ENCODE results near the gene PHACTR1.

Gene PHACTR1

DNA sequence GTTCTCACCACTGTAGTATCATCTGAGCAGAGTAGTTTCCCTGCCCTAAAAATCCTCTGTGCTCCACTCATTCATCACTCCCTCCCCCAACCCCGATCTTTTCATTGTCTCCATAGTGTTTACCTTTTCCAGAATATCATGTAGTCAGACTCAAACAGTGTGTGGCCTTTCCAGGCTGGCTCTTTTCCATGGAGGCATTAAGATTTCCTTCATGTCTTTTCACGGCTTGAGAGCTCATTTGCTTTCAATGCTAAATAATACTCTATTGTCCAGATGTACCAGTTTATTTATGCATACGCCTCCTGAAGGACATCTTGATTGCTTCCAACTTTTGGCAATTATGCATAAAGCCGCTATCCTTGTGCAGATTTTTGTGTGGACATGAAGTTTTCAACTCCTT is 235.8 kb downstream of the PHACTR1 start:
- no peak for DNase-seq (ENCODE audit: low spot score)

DNA sequence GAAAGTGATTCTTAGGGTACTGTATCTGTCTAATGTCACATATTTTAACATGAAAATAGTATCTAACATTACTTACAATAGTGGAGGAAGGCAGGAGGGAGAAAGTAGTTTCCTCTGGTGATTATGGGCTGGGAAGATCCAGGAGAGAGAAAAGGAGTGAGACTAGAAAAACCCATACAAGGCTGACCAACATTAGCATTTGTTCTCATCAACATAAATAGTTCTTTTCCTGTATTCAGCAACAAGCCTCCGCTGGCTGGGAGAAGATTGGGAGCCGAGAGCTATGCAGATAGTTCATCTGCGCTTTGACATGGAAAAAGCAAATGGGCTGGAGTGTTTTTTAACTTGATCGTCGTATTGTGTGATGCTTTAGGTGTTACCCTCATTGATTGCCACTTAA is 239.4 kb downstream of the PHACTR1 start:
- no peak for DNase-seq (ENCODE audit: low spot score)

- no peak for DNase-seq (ENCODE audit: low spot score)
Observed at GRCh38 chr6:12956991-12957320, 240.4 kb downstream of the PHACTR1 start.

DNA sequence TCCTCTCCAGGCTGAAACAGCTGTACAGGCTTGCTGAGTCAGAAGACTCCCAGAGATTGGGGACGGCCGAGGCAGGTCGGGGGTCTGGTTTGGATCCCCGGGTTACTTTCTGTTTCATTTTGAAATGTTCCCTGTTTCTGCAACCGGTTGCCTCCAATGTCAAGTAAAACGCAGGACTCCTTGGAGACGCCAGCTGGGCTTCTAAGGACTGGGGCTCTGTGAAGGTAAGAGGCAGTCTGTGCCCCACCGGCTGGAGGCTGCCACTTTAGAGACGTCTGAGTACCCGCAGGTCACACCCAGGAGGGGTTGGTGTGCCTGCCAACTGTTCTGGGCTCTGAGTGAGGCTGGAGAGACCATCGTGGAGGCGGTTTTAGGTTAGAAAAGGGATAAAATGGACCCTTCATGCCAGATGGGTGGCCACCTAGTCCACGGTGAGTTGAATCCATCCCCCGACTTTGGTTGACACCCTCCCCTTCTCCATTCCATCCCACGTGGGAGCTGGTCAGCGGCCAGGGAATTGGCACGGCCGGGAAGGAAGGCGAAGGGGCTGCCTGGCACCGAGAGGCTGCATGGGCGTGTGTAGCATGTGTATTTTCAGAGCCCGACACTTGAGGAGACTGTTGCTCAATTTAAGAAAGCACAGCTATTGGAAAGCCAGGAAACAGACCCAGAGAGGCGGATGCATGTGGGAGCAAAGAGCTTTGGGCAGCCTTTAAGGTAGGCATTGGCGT is 240.9 kb downstream of the PHACTR1 start:
- peak; percentile 33 for DNase-seq (ENCODE audit: low spot score)

DNA sequence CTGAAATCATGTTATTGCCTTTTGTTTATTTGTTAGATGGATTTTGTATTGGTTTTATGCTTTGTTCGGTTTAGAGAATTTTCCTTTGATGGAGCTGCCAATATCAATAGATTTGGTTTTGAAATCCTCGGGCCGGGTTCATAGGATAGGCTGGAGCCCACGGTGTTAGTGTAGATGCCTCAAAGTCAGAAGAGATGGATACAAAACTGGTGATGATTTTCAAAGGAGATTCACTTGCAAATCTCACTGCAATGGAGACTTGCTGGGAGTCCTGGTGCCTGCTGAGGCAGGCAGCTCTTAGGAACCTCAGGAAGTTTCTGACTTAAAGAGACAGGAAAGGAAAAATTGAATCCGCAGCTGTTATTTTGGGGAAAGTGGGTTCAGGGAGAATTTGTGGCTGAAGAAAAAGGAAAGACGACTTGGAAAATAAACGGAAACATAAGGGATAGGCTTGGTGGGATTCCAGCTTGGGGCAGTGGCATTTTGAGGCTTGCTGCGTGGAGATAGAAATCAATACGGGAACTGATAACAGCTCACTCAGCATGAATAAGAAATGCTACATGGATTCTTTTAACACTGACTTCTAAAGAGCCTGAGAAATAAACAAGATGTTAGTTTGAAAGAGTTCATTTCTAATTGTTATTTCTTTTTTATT is 241.6 kb downstream of the PHACTR1 start:
- DNase-seq (ENCODE audit: low spot score), result peak; percentile 2

GRCh38 chr6:12961761-12962160 is 245.2 kb downstream of the PHACTR1 start:
- DNase-seq (ENCODE audit: low spot score), result no peak

- DNase-seq (ENCODE audit: low spot score), result no peak
Observed at GRCh38 chr6:12962529-12962928, 246.0 kb downstream of the PHACTR1 start.

DNA sequence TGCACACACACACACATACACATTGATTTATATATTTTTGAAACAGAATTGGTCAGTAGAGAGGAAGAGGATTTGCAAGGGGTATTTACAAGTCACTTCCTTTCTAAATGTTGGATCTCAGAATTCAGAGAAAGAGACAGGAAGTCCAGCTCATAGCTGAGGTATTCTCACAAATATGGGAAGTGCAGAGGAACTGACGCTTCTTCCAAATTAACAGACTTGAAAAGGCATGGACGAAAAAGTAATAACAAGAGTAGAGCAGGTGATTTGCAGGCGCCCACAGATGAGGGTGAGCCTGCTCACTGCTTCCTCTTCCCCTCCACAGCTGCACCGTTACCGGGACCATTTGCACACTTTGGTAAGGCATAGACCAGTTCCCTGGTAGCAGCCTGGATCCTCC is 246.4 kb downstream of the PHACTR1 start:
- peak; percentile 29 for DNase-seq (ENCODE audit: low spot score)

DNA sequence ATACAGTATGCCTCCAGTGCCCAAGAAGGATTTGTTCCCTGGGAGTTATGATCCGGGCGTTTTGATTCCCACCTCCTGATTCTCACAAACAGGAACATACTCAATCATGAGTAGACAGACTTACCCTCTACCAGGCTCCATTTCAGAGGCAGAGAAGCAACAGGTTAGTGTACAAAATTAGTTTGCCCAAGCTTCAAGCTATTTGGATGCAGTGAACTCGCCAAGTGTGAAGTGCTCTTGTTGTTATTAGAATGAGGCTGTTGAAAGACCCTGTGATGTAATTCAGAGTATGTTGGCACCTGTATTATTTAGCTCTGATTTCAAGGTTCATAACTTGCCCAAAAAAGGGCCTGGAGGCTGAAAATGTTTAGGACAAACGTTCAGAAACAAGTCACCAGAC is 247.0 kb downstream of the PHACTR1 start:
- peak; percentile 5 for DNase-seq (ENCODE audit: low spot score)

- no peak for DNase-seq (ENCODE audit: low spot score)
Observed at GRCh38 chr6:12967686-12968085, 251.1 kb downstream of the PHACTR1 start.

DNA sequence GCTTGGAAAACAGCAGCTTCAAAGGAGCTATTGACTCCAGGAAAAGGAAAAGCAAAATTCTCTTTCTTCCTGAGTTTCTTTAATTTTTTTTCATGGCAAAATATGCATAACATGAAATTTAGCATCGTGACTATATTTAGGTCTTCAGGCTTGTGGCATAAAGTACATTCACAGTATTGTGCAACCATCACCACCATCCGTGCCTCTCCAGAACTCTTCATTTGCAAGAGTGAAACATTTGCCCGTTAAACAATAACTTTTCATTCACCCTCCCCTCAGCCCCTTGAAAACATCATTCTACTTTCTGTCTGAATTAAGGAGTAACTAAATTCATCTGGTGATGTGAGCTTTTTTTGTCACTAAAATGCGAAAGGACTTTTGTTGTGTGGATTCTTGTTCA is 251.7 kb downstream of the PHACTR1 start:
- no peak for DNase-seq (ENCODE audit: low spot score)

DNA sequence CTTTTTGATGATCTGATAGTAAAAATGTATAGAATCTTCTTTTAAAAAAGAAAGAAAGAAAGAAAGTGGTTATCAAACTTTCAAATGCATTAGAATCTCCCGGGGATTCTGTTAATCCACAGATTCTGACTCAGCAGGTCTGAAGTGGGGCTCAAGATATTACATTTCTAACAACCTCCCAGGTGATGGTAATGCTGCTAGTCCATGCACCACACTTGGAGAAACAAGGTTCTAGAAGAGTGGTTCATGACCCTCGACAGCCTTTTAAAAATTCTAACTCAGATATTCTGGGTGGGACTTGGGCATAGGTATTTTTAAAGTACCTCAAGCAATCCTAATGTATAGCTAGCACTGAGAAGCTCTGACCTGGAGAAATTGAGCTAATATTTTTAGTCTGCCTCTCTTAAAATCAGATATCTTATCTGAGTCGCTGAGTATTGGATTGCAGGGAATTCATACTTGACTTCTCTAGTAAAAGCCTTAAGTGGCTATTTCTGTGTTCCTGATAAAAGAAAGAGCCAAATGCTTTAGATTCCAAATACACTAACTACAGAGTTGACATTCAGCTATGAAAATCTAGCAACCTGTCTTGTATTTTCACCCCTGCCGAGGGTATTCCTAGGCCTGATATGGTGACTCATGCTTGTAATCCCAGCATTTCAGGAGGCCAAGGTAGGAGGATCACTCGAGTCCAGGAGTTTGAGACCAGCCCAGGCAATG is 252.4 kb downstream of the PHACTR1 start:
- no peak for DNase-seq (ENCODE audit: low spot score)

DNA sequence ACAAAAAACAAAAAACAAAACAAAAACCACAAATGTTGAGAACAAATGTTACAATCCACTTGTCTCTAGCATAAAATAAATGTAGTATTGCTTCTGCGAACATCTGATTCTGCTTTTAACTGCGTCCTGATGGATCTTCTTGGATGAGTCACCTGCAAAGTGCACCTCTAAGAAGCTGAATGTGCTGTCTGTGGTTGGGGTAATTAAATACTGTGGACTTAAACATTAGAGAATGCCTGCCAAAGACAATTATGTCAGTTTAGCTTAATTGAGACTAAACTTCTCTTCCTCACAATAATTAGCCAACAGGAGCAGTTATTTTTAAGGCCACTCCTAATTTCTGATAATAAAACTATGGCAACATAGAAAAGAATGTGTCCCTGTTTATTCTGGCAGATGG is 253.4 kb downstream of the PHACTR1 start:
- no peak for DNase-seq (ENCODE audit: low spot score)

DNA sequence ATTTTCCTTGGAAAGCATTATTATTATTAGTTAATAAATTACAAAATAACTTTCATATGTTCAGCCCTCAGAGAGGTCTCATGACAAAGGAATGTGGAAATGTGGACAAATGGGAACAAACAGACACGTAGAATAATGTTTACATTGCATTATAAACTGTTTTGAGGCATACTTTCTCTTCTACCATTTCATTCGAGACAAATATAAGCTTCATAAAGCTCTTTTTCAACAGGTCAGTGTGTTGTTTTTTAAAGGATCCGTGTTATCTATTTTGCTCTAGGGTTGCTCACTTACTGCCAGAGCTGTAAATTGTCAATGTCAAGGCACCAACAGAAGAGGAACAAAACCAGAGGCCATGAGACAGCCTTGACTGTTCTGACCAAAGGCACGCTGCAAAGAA is 256.8 kb downstream of the PHACTR1 start:
- no peak for DNase-seq (ENCODE audit: low spot score)

- no peak for DNase-seq (ENCODE audit: low spot score)
Observed at GRCh38 chr6:12974551-12974950, 258.0 kb downstream of the PHACTR1 start.

DNA sequence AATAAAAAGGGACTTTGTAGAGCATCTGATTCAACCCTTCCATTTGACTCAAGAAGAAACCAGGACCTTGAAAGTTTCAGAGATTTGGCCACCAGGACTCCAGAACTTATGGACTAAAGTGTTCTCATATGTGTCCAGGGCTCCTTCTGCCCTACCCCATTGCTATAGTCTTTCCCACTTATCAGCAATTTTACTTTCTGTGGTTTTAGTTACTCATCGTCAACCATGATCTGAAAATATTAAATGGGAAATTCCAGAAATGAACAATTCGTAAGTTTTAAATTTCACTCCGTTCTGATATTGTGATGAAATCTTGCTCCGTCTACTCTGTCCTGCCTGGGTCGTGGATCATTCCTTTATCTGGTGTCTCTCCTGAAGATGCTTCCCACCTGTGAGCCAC is 259.8 kb downstream of the PHACTR1 start:
- no peak for DNase-seq (ENCODE audit: low spot score)

GRCh38 chr6:12977206-12977605 is 260.6 kb downstream of the PHACTR1 start:
- no peak for DNase-seq (ENCODE audit: low spot score)

GRCh38 chr6:12977806-12978205 is 261.2 kb downstream of the PHACTR1 start:
- DNase-seq (ENCODE audit: low spot score), result no peak

GRCh38 chr6:12980741-12981140 is 264.2 kb downstream of the PHACTR1 start:
- DNase-seq (ENCODE audit: low spot score), result no peak

DNA sequence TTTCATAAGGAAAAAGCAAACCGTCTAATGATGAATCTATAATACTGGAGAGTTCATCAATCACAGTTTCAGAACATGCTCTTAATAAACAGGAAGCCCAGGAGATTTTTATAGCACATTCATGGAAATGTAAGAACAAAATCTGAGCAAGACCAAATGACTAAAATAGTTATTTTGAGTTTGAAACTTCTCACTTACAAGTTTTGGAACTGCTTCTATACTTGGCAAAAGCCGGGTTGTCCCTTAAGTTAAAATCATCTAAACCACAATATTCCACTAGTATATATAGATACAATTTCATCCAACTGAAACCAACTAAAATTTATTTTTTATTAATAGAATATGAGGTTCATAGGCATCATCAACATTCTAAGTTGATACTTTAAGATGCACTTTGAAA is 268.2 kb downstream of the PHACTR1 start:
- DNase-seq (ENCODE audit: low spot score), result no peak

DNA sequence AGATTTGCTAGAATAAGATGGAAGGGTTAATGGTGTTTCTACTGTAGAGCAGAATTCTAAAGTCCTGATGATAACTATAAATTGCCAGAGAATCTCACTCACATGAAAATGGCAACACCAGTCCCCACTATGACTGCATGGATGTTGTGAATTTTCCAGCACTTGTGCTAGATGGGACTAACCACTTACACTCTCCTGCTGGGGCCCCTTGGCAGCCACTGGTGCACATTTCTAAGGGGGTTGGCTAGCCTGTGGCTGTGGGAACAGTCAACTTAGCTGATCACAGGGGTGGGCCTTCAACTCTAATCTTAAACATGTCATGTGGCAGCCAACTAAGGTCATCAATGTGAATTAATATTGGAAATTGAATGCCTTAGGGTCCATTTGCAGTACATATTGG is 271.2 kb downstream of the PHACTR1 start:
- DNase-seq (ENCODE audit: low spot score), result no peak

GRCh38 chr6:12990162-12990561 is 273.6 kb downstream of the PHACTR1 start:
- no peak for DNase-seq (ENCODE audit: low spot score)

DNA sequence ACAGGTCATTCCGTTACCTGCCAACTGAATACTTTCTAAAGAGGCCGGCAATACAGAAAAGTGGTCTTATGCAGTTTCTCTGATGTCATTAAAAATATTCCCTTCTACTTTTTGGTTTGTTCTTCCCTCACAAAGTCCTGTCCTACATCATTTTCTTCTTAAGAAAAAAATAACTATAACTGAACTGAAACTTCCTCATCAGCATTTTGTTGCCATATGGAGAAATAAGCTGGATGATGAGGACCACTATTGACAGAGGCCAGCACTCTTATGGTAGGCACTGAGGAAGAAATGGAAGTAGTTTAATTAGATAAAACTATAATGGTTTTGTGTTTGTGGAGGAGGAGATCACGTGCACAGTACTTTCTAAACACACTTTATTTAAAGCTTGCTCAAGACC is 274.9 kb downstream of the PHACTR1 start:
- no peak for DNase-seq (ENCODE audit: low spot score)

Data from NAMALWA (cell line).